Measurements from ENCODE around the gene SUN2. TPM values are rescaled to one million over a fixed set of nuclear protein-coding genes. Genes with fewer than 3 reads are reported as not detected.

SUN2 gene
- total and polyA plus RNA-seq, 8 donors = 58.1 to 174 (median 72.4) TPM

DNA sequence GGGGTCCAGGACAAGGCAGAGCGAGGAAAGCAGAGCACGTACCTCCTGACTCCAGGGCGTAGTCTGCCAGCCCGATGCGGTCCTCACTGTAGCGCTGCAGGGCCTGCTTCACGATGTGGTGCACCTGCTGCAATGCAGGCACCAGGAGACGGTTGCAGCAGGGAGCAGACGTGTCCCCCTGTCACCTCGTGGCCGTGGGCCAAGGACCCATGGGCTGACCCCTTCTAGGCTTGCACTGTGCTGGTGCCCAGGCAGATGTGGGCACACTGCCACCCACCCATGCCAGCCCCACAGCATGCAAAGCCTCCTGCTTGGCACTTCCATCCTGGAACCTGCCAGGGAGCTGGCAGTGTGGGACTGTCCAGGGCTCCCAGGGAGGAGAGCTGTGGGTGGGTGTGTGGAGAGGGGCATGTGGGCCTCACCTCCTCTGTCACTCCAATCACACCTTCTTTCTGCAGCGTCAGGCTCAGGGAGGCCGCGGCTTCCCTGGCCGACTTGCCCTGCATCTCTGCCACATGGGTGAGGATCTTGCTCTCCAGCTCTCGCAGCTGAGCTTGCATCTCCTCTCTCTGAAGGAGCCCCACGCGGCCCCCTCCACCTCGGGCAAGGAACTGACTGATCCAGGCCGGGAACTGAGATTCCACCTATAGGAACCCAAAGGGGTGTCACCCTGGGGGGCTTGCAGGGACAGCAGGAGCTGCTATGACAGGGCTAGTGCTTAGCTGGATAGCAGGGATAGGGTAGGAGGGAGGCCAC is 16.3 kb downstream of the SUN2 start:
- Histone ChIP-seq H3K27me3 (no peaks in the 10 kb centered on the region), H3K27ac (no peak overlapping the region), H3K4me3 (no peak overlapping the region), H3K4me1 (peaks cover 0 to 11% of the 10 kb centered on the region in 2 donors), H3K9me3 (no peaks in the 10 kb centered on the region), H3K36me3 (peaks cover 0 to 100% of the 10 kb centered on the region in 2 donors)
- DNase-seq (peak in 1 of 4 donors; percentile 58), ATAC-seq (no peak)
- intact Hi-C loops (cut with DNase I) = no loop called here
- no peak for TF ChIP-seq CTCF (IDR thresholded peaks at IDR 0.05)

DNA sequence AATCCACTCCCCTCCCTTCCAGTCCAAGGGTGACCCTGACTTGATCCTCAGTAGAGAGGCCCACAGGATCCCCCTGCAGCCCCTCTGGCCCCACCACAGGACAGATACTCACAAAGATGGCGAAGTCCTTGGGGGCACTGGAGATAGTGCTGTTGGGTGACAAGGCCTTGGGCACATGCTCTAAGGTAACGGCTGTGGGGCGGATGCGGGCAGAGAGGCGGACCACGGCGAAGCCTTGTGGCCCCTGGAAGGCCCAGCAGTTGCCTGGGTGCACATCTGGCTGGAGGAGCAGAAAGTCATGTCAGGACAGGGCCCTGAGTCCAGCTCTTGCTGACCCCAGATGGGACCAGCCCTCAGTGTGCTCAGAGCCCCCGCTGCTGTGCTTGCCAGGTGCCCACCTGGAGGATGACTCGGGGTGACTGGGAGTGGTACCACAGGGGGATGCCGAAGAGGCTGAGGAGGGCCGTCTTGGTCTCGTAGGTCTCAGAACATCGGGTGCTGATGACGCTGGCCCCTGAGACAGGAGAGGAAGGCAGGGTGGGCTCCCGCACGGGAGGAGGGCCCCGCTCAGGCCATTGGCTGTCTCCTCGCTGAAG is 17.2 kb downstream of the SUN2 start:
- Histone ChIP-seq H3K4me1 (peaks cover 3 to 20% of the 10 kb centered on the region in 2 donors), H3K36me3 (peaks cover 0 to 100% of the 10 kb centered on the region in 2 donors), H3K4me3 (no peak overlapping the region), H3K9me3 (no peaks in the 10 kb centered on the region), H3K27ac (no peak overlapping the region), H3K27me3 (no peaks in the 10 kb centered on the region)
- no peak for TF ChIP-seq CTCF (IDR thresholded peaks at IDR 0.05)
- DNase-seq (peak in 1 of 4 donors; percentile 55), ATAC-seq (no peak)
- intact Hi-C loops (cut with DNase I) = no loop called here

GRCh38 chr22:38737302-38738060 is 18.3 kb downstream of the SUN2 start:
- Histone ChIP-seq H3K9me3 (no peaks in the 10 kb centered on the region), H3K27me3 (no peaks in the 10 kb centered on the region), H3K27ac (no peak overlapping the region), H3K4me1 (peaks cover 4 to 29% of the 10 kb centered on the region in 2 donors), H3K36me3 (peaks cover 0 to 99% of the 10 kb centered on the region in 2 donors), H3K4me3 (no peak overlapping the region)
- ATAC-seq (no peak), DNase-seq (peak in 1 of 4 donors; percentile 37)
- intact Hi-C loops (cut with DNase I) = no loop called here
- TF ChIP-seq CTCF (IDR thresholded peaks at IDR 0.05) = no peak

- Histone ChIP-seq H3K4me3 (no peak overlapping the region), H3K9me3 (no peaks in the 10 kb centered on the region), H3K27me3 (no peaks in the 10 kb centered on the region), H3K27ac (no peak overlapping the region), H3K4me1 (peaks cover 4 to 29% of the 10 kb centered on the region in 2 donors), H3K36me3 (peaks cover 0 to 99% of the 10 kb centered on the region in 2 donors)
- intact Hi-C loops (cut with DNase I) = no loop called here
- ATAC-seq = no peak
- no peak for DNase-seq
- no peak for TF ChIP-seq CTCF (IDR thresholded peaks at IDR 0.05)
Measured at GRCh38 chr22:38736257-38736570, 19.6 kb downstream of the SUN2 start.
